MM.1S (cell line): ENCODE data around the gene ENO3.

ENCODE experiments used
- DNase-seq: peaks from one replicate; pipeline ENCODE4 v3.0.0-alpha.2; 2015
- H2AFZ ChIP-seq: fragments of 300-600 bp; sonication (generic); 2 replicates; pipeline ENCODE4 v1.6.0; 2016; ENCODE audit warnings: antibody characterized with exemption, low read length
- H3F3A ChIP-seq: fragments of 300-600 bp; sonication (generic); 2 replicates; pipeline ENCODE4 v1.6.1; 2016; ENCODE audit warnings: mild to moderate bottlenecking, antibody characterized with exemption, low read length, moderate library complexity, mixed read lengths; ENCODE audit not compliant: insufficient read depth
- H3K27ac ChIP-seq: fragments of 300-600 bp; sonication (generic); 2 replicates; pipeline ENCODE4 v1.5.1; 2016; ENCODE audit warnings: mild to moderate bottlenecking, low read length
- H3K27me3 ChIP-seq: fragments of 300-600 bp; sonication (generic); replicated peaks from 2 replicates; pipeline ENCODE4 v1.6.0; 2016; ENCODE audit warnings: low read length; ENCODE audit not compliant: insufficient read depth
- H3K36me3 ChIP-seq: fragments of 300-600 bp; sonication (generic); replicated peaks from 2 replicates; pipeline ENCODE4 v1.6.1; 2016; ENCODE audit warnings: mild to moderate bottlenecking, low read length, mixed read lengths; ENCODE audit not compliant: insufficient read depth
- H3K4me1 ChIP-seq: fragments of 300-600 bp; sonication (generic); 2 replicates; pipeline ENCODE4 v1.6.1; 2016; ENCODE audit warnings: low read length, mixed read lengths
- H3K4me2 ChIP-seq: fragments of 300-600 bp; sonication (generic); 2 replicates; pipeline ENCODE4 v1.6.0; 2016; ENCODE audit warnings: low read depth, low read length
- H3K4me3 ChIP-seq: fragments of 300-600 bp; sonication (generic); 2 replicates; pipeline ENCODE4 v1.5.1; 2016; ENCODE audit warnings: low read length, mixed read lengths
- H3K79me2 ChIP-seq: fragments of 300-600 bp; sonication (generic); 2 replicates; pipeline ENCODE4 v1.6.1; 2016; ENCODE audit warnings: mixed run types, low read length, mixed read lengths
- H3K9ac ChIP-seq: fragments of 300-600 bp; sonication (generic); 2 replicates; pipeline ENCODE4 v1.6.1; 2016; ENCODE audit warnings: low read length, mixed read lengths
- H3K9me2 ChIP-seq: fragments of 300-600 bp; sonication (generic); replicated peaks from 2 replicates; pipeline ENCODE4 v1.6.1; 2016; ENCODE audit warnings: mild to moderate bottlenecking, low read length, mixed read lengths; ENCODE audit not compliant: insufficient read depth
- H3K9me3 ChIP-seq: fragments of 300-600 bp; sonication (generic); replicated peaks from 2 replicates; pipeline ENCODE4 v1.6.1; 2016; ENCODE audit warnings: mild to moderate bottlenecking, low read length, mixed read lengths; ENCODE audit not compliant: insufficient read depth
- H4K20me1 ChIP-seq: fragments of 300-600 bp; sonication (generic); 2 replicates; pipeline ENCODE4 v1.6.1; 2016; ENCODE audit warnings: mild to moderate bottlenecking, low read length, moderate library complexity, mixed read lengths; ENCODE audit not compliant: insufficient read depth
- EZH2 ChIP-seq: fragments of 300-600 bp; sonication (generic); optimal IDR thresholded peaks from 2 replicates; pipeline ENCODE3; 2017; ENCODE audit warnings: low read depth, mild to moderate bottlenecking, antibody characterized with exemption, low read length, mixed read lengths
- EZH2phosphoT487 ChIP-seq: fragments of 300-600 bp; sonication (generic); IDR thresholded peaks from 2 replicates; pipeline ENCODE4 v1.6.1; 2018; ENCODE audit warnings: antibody characterized with exemption, low read length
- TF ChIP-seq, protein P1 (sequence below): fragments of 300-600 bp; sonication (generic); IDR thresholded peaks from 2 replicates; pipeline ENCODE4 v1.5.1; 2016; ENCODE audit warnings: antibody characterized with exemption, low read length, mixed read lengths

The ENO3 gene

GRCh38 chr17:4945176-4945943 lies 5.6 kb upstream of the ENO3 start:
- Histone ChIP-seq H3K79me2 (peaks cover 83% of the 10 kb centered on the region), H3K36me3 (no peaks in the 10 kb centered on the region), H4K20me1 (peaks cover 28% of the 10 kb centered on the region), H3K9ac (no peak overlapping the region; the same call in 1 of the 2 replicates), H3K9me3 (no peaks in the 10 kb centered on the region), H3K4me2 (peak overlapping the region; percentile 95), H3K9me2 (no peaks in the 10 kb centered on the region), H3K4me3 (no peak overlapping the region), H3K4me1 (peaks cover 35% of the 10 kb centered on the region), H2AFZ (no peak overlapping the region), H3K27ac (peak overlapping the region; percentile 55; the same call in 1 of the 2 replicates), H3F3A (peaks cover 81% of the 10 kb centered on the region), H3K27me3 (no peaks in the 10 kb centered on the region)
- DNase-seq, result peak; percentile 61
- TF ChIP-seq EZH2phosphoT487 (no peak), EZH2 (no peak)
- TF ChIP-seq, protein P1, sequence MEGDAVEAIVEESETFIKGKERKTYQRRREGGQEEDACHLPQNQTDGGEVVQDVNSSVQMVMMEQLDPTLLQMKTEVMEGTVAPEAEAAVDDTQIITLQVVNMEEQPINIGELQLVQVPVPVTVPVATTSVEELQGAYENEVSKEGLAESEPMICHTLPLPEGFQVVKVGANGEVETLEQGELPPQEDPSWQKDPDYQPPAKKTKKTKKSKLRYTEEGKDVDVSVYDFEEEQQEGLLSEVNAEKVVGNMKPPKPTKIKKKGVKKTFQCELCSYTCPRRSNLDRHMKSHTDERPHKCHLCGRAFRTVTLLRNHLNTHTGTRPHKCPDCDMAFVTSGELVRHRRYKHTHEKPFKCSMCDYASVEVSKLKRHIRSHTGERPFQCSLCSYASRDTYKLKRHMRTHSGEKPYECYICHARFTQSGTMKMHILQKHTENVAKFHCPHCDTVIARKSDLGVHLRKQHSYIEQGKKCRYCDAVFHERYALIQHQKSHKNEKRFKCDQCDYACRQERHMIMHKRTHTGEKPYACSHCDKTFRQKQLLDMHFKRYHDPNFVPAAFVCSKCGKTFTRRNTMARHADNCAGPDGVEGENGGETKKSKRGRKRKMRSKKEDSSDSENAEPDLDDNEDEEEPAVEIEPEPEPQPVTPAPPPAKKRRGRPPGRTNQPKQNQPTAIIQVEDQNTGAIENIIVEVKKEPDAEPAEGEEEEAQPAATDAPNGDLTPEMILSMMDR, result no peak

GRCh38 chr17:4945944-4946280 lies 5.0 kb upstream of the ENO3 start:
- H3F3A ChIP-seq, result peaks cover 78% of the 10 kb centered on the region
- no peaks in the 10 kb centered on the region for H3K9me3 ChIP-seq
- H4K20me1 ChIP-seq, result peaks cover 28% of the 10 kb centered on the region
- TF ChIP-seq, protein P1, result no peak
- no peaks in the 10 kb centered on the region for H3K9me2 ChIP-seq
- peak overlapping the region; percentile 99 for H3K4me3 ChIP-seq
- H3K36me3 ChIP-seq, result no peaks in the 10 kb centered on the region
- DNase-seq, result no peak
- H3K9ac ChIP-seq, result peak overlapping the region; percentile 99; the same call in 1 of the 2 replicates
- no peaks in the 10 kb centered on the region for H3K27me3 ChIP-seq
- no peak overlapping the region for H2AFZ ChIP-seq
- peaks cover 41% of the 10 kb centered on the region for H3K4me1 ChIP-seq
- peak overlapping the region; percentile 55; the same call in 1 of the 2 replicates for H3K27ac ChIP-seq
- peak overlapping the region; percentile 95 for H3K4me2 ChIP-seq
- peaks cover 80% of the 10 kb centered on the region for H3K79me2 ChIP-seq

DNA sequence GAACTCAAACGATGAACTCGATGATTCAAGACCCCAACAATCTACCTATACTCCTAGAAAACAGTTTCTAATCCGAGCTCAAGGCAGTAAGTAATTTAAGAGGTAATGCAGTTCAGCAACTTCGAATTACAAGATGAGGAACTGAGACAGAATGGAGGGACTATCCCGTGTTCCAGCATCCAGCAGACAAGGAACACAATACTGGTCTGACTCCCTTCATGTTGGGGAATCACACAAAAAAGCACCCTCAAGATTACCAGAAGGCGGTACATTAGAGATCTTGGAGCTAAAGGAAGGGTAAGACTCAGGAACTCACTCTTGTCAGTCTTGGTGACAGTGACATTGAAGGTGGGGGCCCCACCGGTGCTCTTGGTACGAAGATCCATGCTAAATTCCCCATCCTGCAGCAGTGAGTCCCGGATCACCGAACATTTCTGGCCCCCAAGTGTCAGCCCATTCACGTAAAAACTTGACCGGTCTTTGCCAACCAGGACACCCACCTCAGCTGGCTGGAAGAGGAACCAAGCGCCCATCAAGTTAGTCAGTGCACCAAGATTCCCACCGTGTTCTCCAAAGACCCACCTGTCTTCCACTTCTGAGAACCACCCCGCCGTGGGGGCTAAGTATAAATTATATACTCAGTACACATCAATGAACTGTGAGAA lies 4.5 kb upstream of the ENO3 start:
- Histone ChIP-seq H3K4me1 (peaks cover 46% of the 10 kb centered on the region), H3K9me3 (no peaks in the 10 kb centered on the region), H3F3A (peaks cover 75% of the 10 kb centered on the region), H3K27me3 (no peaks in the 10 kb centered on the region), H3K27ac (peak overlapping the region; percentile 54), H3K4me2 (peak overlapping the region; percentile 95), H3K9me2 (no peaks in the 10 kb centered on the region), H3K36me3 (no peaks in the 10 kb centered on the region), H2AFZ (no peak overlapping the region), H4K20me1 (peaks cover 28% of the 10 kb centered on the region), H3K79me2 (peaks cover 74% of the 10 kb centered on the region), H3K9ac (peak overlapping the region; percentile 99), H3K4me3 (peak overlapping the region; percentile 99)
- no peak for TF ChIP-seq EZH2phosphoT487
- TF ChIP-seq EZH2, result no peak
- TF ChIP-seq, protein P1, result no peak
- no peak for DNase-seq
